ENCODE measurements around the gene ADPRHL1.

GRCh38 chr13:113446488-113446854, 6.8 kb downstream of the ADPRHL1 start:
- TF ChIP-seq CTCF (IDR thresholded peaks at IDR 0.05) (no peak), POLR2A (IDR thresholded peaks at IDR 0.05) (no peak)

Data from Peyer's patch (tissue), 4 donors.